Measurements from ENCODE around the gene KIF16B.
"Not testable (repeated sequence)": the region's sequence is repeated elsewhere in the genome, so short reads cannot be mapped to it uniquely, and the experiment has no call there.

The KIF16B gene

GRCh38 chr20:16265334-16265733, 307.9 kb downstream of the KIF16B start:
- DNase-seq (ENCODE audit: low read depth in 1 of 2, low spot score in 1 of 2) = no peak

GRCh38 chr20:16263582-16263981, 309.7 kb downstream of the KIF16B start:
- no peak for DNase-seq (ENCODE audit: low read depth in 1 of 2, low spot score in 1 of 2)

DNA sequence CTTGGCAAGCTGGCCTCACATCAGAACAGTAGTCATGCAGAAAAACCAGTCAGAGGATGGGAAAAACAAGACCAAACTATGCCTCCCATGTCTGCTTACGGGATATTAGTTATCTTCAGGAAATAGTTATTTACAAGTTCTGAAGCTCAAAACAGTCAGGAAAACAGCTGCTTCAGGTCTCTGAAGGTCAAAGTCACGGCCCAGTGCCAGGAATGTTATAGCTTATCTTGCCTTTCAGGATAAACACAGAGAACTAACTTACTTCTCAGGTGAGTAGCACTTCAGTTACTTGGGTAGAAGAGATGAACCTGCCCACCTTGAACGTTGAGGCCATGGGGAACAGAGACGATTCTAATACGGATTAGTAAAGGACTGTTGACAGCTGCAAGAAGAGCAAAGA, 310.7 kb downstream of the KIF16B start:
- DNase-seq (ENCODE audit: low read depth in 1 of 2, low spot score in 1 of 2) = no peak

GRCh38 chr20:16261733-16262273, 311.4 kb downstream of the KIF16B start:
- DNase-seq (ENCODE audit: low read depth in 1 of 2, low spot score in 1 of 2) = no peak

DNA sequence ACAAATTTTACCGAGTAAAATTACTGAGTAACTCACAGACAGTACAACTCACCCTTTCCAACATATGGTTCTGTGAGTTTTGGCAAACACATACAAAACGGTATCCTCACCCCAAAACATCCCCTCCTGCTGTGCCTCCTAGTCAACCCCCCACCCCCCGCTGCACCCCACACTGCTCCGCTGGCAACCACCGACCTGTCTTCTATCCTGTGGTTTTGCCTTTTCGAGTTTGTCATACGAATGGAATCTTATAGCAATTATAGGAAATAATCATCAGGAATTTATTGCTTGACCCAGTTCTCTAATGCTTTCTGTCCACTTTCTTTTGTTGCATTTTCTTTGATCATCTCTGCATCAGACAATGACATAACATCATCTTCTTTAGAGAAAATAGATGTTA, 312.3 kb downstream of the KIF16B start:
- no peak for DNase-seq (ENCODE audit: low read depth in 1 of 2, low spot score in 1 of 2)

- DNase-seq (ENCODE audit: low read depth in 1 of 2, low spot score in 1 of 2) = not testable (repeated sequence)
Observed at GRCh38 chr20:16260133-16260532, 313.1 kb downstream of the KIF16B start.

- DNase-seq (ENCODE audit: low read depth in 1 of 2, low spot score in 1 of 2) = no peak
Observed at GRCh38 chr20:16258766-16259165, 314.5 kb downstream of the KIF16B start.

- no peak for DNase-seq (ENCODE audit: low read depth in 1 of 2, low spot score in 1 of 2)
Observed at GRCh38 chr20:16257813-16258430, 315.3 kb downstream of the KIF16B start.

DNA sequence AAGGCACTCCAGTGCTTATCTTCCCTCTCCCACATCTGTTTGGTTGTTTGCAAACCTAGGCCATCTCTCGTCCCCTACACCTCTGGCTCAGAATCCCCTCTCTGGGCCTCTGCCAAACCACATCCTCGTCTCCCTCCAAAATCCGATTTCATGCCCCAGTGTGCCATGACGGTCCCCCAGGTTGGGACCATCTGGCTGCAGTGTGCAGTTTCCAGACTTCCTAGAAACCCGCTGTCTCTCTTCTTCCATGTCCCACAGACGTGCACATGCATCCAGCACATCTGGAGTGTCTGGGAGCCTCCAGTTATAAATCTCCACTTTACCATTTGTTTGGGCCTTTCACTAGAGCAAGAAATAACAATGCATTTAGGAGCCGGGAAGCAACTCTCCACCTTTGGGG, 316.2 kb downstream of the KIF16B start:
- DNase-seq (ENCODE audit: low read depth in 1 of 2, low spot score in 1 of 2) = no peak

DNA sequence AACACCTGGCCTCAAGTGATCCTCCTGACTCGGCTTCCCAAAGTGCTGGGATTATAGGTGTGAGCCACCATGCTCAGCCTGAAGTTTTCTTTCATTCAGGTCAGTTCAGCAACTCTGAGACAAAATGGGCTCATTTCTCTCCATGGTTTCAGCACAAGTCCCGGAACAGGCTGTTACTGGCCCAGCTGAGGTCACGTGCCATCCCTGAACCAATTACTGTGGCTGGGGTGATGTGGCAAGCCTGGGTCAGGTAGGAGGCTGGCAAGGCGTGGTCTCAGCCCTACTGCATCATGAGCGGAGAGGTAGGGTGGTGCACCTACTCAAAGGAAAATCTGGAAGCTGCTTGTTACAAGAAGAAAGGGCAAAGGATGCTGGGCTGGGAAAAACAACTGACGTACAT, 326.4 kb downstream of the KIF16B start:
- no peak for DNase-seq (ENCODE audit: low read depth in 1 of 2, low spot score in 1 of 2)

DNA sequence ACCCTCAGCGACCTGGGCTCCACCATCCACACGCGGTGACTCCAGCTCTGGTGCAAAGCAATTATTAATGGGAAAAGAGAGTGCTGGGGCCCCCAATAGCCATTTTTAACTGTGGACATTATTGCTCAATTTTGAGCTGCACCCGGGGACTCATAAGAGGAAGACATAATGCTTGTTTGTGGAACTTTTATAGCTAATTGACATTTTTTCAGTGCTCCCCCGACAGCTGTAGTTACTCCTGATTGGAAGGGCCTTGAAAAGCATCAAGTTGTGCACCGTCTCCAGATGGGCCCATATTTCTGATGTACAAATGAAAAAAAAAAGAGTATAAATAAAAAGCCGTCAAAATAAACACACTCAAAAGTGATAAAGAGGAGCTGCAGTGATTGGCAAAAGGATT, 327.0 kb downstream of the KIF16B start:
- no peak for DNase-seq (ENCODE audit: low read depth in 1 of 2, low spot score in 1 of 2)

DNA sequence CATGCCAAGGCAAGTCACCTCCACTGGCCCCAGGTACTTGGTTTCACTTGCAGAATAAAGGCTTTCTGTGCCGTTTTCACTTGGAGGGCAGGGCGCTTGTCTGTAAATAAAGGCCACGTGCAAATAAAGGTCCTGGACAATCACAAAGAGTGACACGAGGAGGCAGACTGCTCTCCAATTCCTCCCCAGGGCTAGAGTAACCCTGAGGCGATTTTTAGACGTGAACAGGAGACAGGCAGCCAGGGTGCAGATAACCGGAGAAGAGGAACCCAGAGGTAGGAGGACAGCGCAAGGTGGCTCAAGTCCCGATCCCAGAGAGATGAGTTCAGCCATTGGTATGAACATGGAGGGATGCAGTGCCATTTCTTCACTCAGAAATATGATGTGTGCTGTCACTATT, 327.4 kb downstream of the KIF16B start:
- DNase-seq (ENCODE audit: low read depth in 1 of 2, low spot score in 1 of 2) = no peak

GRCh38 chr20:16244892-16245291, 328.4 kb downstream of the KIF16B start:
- DNase-seq (ENCODE audit: low read depth in 1 of 2, low spot score in 1 of 2) = no peak

GRCh38 chr20:16243470-16243869, 329.8 kb downstream of the KIF16B start:
- no peak for DNase-seq (ENCODE audit: low read depth in 1 of 2, low spot score in 1 of 2)

GRCh38 chr20:16241911-16242310, 331.3 kb downstream of the KIF16B start:
- no peak for DNase-seq (ENCODE audit: low read depth in 1 of 2, low spot score in 1 of 2)

DNA sequence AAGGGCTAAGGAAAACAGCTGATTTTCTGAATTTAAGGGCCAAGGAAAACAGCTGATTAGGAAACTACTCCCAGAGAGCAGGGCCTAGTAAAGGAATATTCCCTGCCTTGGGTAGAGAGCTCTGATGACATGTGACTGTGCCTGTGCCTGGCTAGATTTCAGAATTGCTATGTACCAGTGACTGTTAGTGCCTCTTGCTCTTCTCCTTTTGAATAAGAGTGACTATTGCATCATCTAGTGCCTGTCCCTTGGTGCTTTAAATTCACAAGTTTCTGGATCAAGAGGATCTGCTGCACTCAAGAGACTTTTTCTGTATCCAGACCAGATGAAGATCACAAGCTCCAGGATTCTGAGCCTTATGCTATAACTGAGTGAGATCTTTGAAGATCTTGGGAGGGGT, 332.9 kb downstream of the KIF16B start:
- no peak for DNase-seq (ENCODE audit: low read depth in 1 of 2, low spot score in 1 of 2)

- no peak for DNase-seq (ENCODE audit: low read depth in 1 of 2, low spot score in 1 of 2)
Observed at GRCh38 chr20:16236589-16237241, 336.5 kb downstream of the KIF16B start.

DNA sequence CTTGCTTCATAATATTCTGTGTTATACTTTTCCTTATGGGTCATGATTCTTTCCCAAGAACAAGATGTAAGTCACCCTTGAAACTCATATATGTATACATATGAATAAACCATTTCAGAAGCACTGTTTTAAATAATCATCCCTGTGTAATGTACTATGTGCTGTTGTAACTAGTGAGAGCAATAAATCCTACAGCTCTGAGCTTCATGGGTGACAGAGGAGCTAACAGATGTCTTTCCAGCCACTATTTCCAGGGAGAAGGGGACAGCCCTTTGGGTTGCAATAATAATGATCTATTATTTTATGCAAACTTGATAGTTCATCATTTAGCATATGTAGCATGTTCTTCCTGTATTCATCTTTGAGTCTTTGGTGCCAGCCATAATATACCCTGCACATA, 342.8 kb downstream of the KIF16B start:
- DNase-seq (ENCODE audit: low read depth in 1 of 2, low spot score in 1 of 2) = no peak

- no peak for DNase-seq (ENCODE audit: low read depth in 1 of 2, low spot score in 1 of 2)
Observed at GRCh38 chr20:16229813-16230212, 343.4 kb downstream of the KIF16B start.

DNA sequence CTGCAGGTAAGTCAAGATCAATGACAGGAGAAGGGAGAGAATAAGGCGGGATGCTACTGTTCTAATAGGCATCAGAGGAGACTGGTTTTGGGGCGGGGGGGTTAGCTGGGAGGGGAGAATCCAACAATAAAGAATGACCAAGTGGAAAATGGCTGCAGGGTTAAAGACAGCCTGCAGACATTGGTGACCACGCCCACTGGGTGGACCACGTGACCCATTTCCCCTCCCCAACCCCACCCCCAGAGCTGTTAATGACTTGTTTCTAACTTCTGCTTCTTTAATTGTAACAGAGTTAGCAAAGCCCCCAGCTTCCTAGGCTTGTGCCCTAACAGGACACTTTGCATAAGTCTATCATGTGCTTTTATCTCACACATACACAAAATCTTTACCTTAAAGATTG, 344.5 kb downstream of the KIF16B start:
- no peak for DNase-seq (ENCODE audit: low read depth in 1 of 2, low spot score in 1 of 2)

- not testable (repeated sequence) for DNase-seq (ENCODE audit: low read depth in 1 of 2, low spot score in 1 of 2)
Observed at GRCh38 chr20:16226961-16227360, 346.3 kb downstream of the KIF16B start.

DNA sequence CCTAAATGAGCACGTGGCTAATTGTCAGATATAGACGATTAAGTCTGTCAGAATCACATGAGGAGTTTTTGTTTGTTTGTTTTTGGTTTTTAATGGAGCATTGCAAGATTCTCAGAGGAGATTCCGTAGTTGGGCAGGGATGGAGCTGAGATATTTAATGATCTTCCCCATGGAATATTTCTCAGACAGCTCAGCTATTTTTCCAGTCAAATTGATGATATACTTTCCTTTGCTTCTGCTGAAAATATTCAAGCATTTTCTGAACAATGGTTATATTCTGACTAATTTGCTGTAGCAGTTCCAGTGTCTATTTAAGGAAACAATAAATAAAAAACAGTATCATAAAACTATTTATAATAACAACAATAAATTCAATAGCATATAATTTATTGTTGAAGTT, 348.4 kb downstream of the KIF16B start:
- no peak for DNase-seq (ENCODE audit: low read depth in 1 of 2, low spot score in 1 of 2)

DNA sequence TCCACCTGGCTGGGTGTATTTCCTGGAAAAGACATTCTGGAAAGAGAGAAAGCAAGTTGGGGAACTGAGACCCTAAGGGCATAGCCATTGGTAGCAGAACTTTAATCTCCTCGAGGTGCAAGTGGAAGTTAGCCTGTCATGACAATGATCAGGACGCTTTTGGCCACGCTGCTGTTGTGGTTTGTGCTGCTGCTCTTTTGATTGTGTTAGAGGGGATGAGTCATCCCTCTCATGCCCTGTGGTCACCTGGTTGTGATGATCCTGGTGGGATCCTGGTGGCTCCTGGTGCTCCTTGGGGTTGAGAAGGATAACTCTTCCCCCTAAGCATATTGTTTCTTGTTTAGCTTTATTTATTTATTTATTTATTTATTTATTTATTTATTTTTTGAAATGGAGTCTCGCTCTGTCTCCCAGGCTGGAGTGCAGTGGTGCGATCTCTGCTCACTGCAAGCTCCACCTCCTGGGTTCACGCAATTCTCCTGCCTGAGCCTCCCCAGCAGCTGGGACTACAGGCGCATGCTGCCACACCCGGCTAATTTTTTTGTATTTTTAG, 350.3 kb downstream of the KIF16B start:
- DNase-seq (ENCODE audit: low read depth in 1 of 2, low spot score in 1 of 2) = no peak

Measured in activated T-helper 1 cell treated with anti-CD3 and anti-CD28 coated beads, Interleukin-2, amount 50 U/mL, for 16 hours (primary cell).